Sigmoid colon (tissue), 7 donors: Measurements from ENCODE around the gene KIF26B. TPM values are rescaled to one million over a fixed set of nuclear protein-coding genes. Genes with fewer than 3 reads are reported as not detected.

Experiments
- DNase-seq: peaks from one replicate; pipeline ENCODE4 v3.0.0-alpha.2; 2019
- H3K27ac ChIP-seq, 4 donors: fragments of 200-600 bp; sonication (generic); one replicate each; pipeline ENCODE4 v1.5.1; 2016 to 2019; ENCODE audit warnings: mild to moderate bottlenecking in 1 of 4
- H3K27me3 ChIP-seq, 3 donors: fragments of 200-600 bp; sonication (generic); one replicate each; pipeline ENCODE4 v1.5.1; 2019; ENCODE audit warnings: mild to moderate bottlenecking in 1 of 3
- H3K36me3 ChIP-seq, 4 donors: fragments of 200-600 bp; sonication (generic); one replicate each; pipeline ENCODE4 v1.5.1; 2016 to 2019
- H3K4me1 ChIP-seq, 4 donors: fragments of 200-600 bp; sonication (generic); one replicate each; pipeline ENCODE4 v1.5.1; 2017 to 2019
- H3K4me3 ChIP-seq, 4 donors: fragments of 200-600 bp; sonication (generic); one replicate each; pipeline ENCODE4 v1.5.1; 2017 to 2019; ENCODE audit warnings: mild to moderate bottlenecking in 2 of 4, moderate library complexity in 1 of 4
- H3K9me3 ChIP-seq, 4 donors: fragments of 200-600 bp in 3 of 4; sonication (generic) in 3 of 4; one replicate each; pipeline versions ENCODE4 v1.5.1 to v1.6.1; 2013 to 2019
- EP300 ChIP-seq, 4 donors: sonication (generic); formaldehyde crosslinking; IDR thresholded peaks; one replicate each; pipeline ENCODE4 v1.6.1; 2017; ENCODE audit warnings: antibody characterized with exemption in 4 of 4
- POLR2A ChIP-seq, 2 donors: fragments of 450-650 bp; IDR thresholded peaks; one replicate each; pipeline ENCODE4 v1.6.1; 2016; ENCODE audit warnings: antibody characterized with exemption in 2 of 2, mild to moderate bottlenecking in 2 of 2, moderate library complexity in 2 of 2
- POLR2AphosphoS5 ChIP-seq, 4 donors: sonication (generic); formaldehyde crosslinking; IDR thresholded peaks; one replicate each; pipeline ENCODE4 v1.6.1; 2017; ENCODE audit warnings: antibody characterized with exemption in 4 of 4
- WGBS, 2 donors: extraction: QIAGEN DNeasy Blood & Tissue Kit; methylation state at CpG; one replicate each; pipeline ENCODE4 v1.1.7; 2013; 5-methylcytosine and 5-hydroxymethylcytosine counted together
- intact Hi-C: fragments of 100-400 bp; cut with DNase I; formaldehyde crosslinking; loops from one replicate; pipeline ENCODE4 v1.15.1; 2023
- polyA plus RNA-seq, 3 donors: library from polyadenylated mRNA; stranded (reverse); fragments of 200-250 nt; gene quantifications; one replicate each; pipeline ENCODE4 v1.2.3, GENCODE V29; 2013
- total RNA-seq, 4 donors: library from RNA; depleted of rRNA; stranded (reverse); fragments of >200 nt; gene quantifications; one replicate each; pipeline ENCODE4 v1.1.0, GENCODE V29; 2016
- TF ChIP-seq, protein P1 (sequence below), 4 experiments: fragments of 450-650 bp in 3 of 4; fragments of 200-600 bp in 1 of 4; IDR thresholded peaks; one replicate each; pipeline ENCODE4 v1.5.1; 2016 to 2019; ENCODE audit warnings: antibody characterized with exemption in 4 of 4, mild to moderate bottlenecking in 3 of 4, moderate library complexity in 2 of 4
- donor health status: healthy with polysubstance abuse.
- donor health status: Bipolar disorder and iron deficiency.
- donor health status: healthy.

Gene KIF26B
- total and polyA plus RNA-seq, 7 donors = under 0.01 to 5.5 (median 1.4) TPM; not detected in 1

DNA sequence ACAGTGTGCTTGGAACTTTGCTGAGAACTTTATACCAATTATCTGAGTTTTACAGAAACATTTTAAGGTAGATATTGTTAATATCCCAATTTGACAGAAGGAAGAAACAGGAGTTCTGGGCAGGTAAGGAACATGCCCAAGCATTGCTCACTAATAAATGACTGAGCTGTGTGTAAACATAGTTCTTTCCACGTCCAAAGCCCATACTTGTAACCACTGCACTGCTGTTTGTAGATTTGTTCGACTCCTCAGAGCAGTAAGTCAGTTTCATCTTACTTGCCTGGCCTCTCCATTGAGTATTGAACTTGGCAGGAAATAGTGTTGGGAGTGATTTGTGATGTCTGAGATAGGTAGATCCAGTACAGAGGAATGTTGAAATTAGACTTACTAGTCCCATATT, 335.1 kb downstream of the KIF26B start:
- no peak overlapping the region for H3K27ac ChIP-seq
- H3K9me3 ChIP-seq = no peaks in the 10 kb centered on the region
- DNase-seq = no peak
- no peaks in the 10 kb centered on the region for H3K27me3 ChIP-seq
- no peaks in the 10 kb centered on the region for H3K4me1 ChIP-seq
- intact Hi-C loops = no loop called here
- no peaks in the 10 kb centered on the region for H3K36me3 ChIP-seq
- whole genome bisulfite sequencing, 2 donors = 35 to 67% methylated on average over 2 of the region's 2 CpGs
- TF ChIP-seq POLR2A (IDR thresholded peaks at IDR 0.05) (no peak), EP300 (IDR thresholded peaks at IDR 0.05) (no peak), POLR2AphosphoS5 (IDR thresholded peaks at IDR 0.05) (no peak)
- TF ChIP-seq, protein P1, sequence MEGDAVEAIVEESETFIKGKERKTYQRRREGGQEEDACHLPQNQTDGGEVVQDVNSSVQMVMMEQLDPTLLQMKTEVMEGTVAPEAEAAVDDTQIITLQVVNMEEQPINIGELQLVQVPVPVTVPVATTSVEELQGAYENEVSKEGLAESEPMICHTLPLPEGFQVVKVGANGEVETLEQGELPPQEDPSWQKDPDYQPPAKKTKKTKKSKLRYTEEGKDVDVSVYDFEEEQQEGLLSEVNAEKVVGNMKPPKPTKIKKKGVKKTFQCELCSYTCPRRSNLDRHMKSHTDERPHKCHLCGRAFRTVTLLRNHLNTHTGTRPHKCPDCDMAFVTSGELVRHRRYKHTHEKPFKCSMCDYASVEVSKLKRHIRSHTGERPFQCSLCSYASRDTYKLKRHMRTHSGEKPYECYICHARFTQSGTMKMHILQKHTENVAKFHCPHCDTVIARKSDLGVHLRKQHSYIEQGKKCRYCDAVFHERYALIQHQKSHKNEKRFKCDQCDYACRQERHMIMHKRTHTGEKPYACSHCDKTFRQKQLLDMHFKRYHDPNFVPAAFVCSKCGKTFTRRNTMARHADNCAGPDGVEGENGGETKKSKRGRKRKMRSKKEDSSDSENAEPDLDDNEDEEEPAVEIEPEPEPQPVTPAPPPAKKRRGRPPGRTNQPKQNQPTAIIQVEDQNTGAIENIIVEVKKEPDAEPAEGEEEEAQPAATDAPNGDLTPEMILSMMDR (IDR thresholded peaks at IDR 0.05) = no peak
- H3K4me3 ChIP-seq = no peak overlapping the region

DNA sequence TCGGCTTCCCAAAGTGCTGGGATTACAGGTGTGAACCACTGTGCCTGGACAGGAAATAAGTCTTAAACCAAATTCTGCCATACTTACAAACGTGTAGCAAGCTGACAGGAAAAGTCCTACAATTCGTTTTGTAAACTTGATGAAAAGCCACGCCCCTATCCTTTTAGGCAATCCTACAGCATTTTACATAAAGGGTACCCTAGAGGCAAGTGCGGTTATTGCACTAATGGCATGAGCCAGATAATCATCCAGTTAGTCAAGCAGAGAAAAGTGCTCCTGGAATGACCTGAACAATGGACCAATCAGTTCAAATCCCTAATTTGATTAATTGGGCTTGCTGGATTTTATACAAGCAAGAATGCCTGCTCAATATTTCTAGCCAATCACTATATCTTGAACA, 338.2 kb downstream of the KIF26B start:
- Histone ChIP-seq H3K27me3 (no peaks in the 10 kb centered on the region), H3K27ac (no peak overlapping the region), H3K4me3 (no peak overlapping the region), H3K9me3 (no peaks in the 10 kb centered on the region), H3K4me1 (no peaks in the 10 kb centered on the region), H3K36me3 (no peaks in the 10 kb centered on the region)
- intact Hi-C loops = no loop called here
- no peak for DNase-seq
- TF ChIP-seq POLR2A (IDR thresholded peaks at IDR 0.05) = no peak
- TF ChIP-seq POLR2AphosphoS5 (IDR thresholded peaks at IDR 0.05) = no peak
- TF ChIP-seq EP300 (IDR thresholded peaks at IDR 0.05) = no peak
- TF ChIP-seq, protein P1 (IDR thresholded peaks at IDR 0.05) = no peak
- 70 to 79% methylated on average over 5 of the region's 5 CpGs for WGBS, 2 donors

DNA sequence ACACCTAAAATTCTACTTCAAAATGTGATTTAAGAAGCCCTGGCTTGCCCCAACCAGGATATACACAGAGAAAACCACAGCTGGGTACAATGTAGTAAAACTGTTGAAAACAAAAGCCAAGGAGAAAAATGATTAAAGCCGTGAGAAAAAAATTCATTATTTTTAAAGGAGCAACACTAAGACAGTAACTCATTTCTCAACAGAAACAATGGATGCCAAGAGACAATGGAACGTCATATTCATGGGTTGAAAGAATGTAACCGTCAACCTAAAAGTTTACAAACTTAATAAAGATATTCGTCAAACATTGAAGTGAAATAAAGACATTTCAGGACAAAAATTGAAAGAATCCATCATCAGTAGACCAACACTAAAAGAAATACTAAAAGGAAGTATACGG, 340.9 kb downstream of the KIF26B start:
- H3K4me1 ChIP-seq = no peaks in the 10 kb centered on the region
- 72 to 87% methylated on average over 5 of the region's 5 CpGs for WGBS, 2 donors
- TF ChIP-seq, protein P1 (IDR thresholded peaks at IDR 0.05) = no peak
- TF ChIP-seq POLR2AphosphoS5 (IDR thresholded peaks at IDR 0.05) (no peak), EP300 (IDR thresholded peaks at IDR 0.05) (no peak), POLR2A (IDR thresholded peaks at IDR 0.05) (no peak)
- no peak overlapping the region for H3K4me3 ChIP-seq
- H3K27me3 ChIP-seq = no peaks in the 10 kb centered on the region
- no peak overlapping the region for H3K27ac ChIP-seq
- H3K9me3 ChIP-seq = no peaks in the 10 kb centered on the region
- DNase-seq = no peak
- no peaks in the 10 kb centered on the region for H3K36me3 ChIP-seq
- intact Hi-C loops = no loop called here

DNA sequence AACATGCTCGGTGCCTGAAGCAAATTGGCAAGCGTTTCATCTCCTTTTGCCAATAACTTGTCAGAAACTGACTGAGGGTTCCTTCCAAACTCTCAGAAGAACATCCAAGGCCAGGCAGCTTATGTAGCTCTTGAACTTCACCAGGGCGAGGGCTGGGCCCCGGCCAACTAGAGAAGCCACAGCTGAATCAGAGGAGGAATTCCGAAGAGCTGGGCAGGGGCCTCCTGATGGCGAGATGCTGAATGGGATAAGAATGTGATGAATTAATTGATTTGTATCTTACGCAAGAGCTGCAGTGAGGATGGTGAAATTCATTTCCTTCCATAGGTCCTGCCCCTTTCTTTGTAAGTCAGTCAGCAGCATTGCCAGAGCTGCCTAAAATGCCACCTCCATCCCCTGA, 345.8 kb downstream of the KIF26B start:
- TF ChIP-seq POLR2AphosphoS5 (IDR thresholded peaks at IDR 0.05) (no peak), POLR2A (IDR thresholded peaks at IDR 0.05) (no peak), EP300 (IDR thresholded peaks at IDR 0.05) (no peak)
- TF ChIP-seq, protein P1 (IDR thresholded peaks at IDR 0.05) = no peak
- no peaks in the 10 kb centered on the region for H3K9me3 ChIP-seq
- H3K4me1 ChIP-seq = no peaks in the 10 kb centered on the region
- intact Hi-C loops = no loop called here
- no peaks in the 10 kb centered on the region for H3K36me3 ChIP-seq
- H3K27me3 ChIP-seq = no peaks in the 10 kb centered on the region
- WGBS, 2 donors = 81 to 85% methylated on average over 7 of the region's 7 CpGs
- H3K4me3 ChIP-seq = no peak overlapping the region
- no peak overlapping the region for H3K27ac ChIP-seq
- no peak for DNase-seq

DNA sequence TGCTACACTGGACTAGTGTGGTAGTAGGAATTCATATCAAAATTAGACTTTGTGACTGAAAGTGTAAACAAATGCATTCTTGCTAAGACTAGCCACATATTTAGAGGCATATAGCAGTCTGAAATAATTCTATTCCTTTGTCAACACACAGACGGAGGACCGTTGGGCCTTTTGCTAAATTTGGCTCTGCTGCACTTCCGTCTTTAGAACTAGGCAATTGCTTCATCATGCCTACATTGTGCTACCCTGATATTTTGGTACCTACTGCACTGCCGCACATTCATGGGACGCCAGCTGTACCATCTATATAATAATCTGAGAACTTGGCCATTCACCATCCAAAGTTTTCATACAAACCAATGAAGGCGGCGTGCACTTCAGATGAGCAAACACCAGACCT, 346.8 kb downstream of the KIF26B start:
- H3K27me3 ChIP-seq = no peaks in the 10 kb centered on the region
- TF ChIP-seq EP300 (IDR thresholded peaks at IDR 0.05) (no peak), POLR2A (IDR thresholded peaks at IDR 0.05) (no peak), POLR2AphosphoS5 (IDR thresholded peaks at IDR 0.05) (no peak)
- TF ChIP-seq, protein P1 (IDR thresholded peaks at IDR 0.05) = no peak
- DNase-seq = no peak
- H3K36me3 ChIP-seq = no peaks in the 10 kb centered on the region
- H3K4me1 ChIP-seq = no peaks in the 10 kb centered on the region
- WGBS, 2 donors = 88 to 90% methylated on average over 7 of the region's 7 CpGs
- intact Hi-C loops = no loop called here
- H3K4me3 ChIP-seq = no peak overlapping the region
- H3K9me3 ChIP-seq = no peaks in the 10 kb centered on the region
- H3K27ac ChIP-seq = no peak overlapping the region
